GM12878 (cell line): ENCODE results near the gene TUBA8. TPM values are rescaled to one million over a fixed set of nuclear protein-coding genes. Genes with fewer than 3 reads are reported as not detected.

Experiments used
- CBFB ChIP-seq: IDR thresholded peaks from 2 replicates; pipeline ENCODE4 v1.6.1; 2016; ENCODE audit warnings: antibody characterized with exemption, low read depth
- DPF2 ChIP-seq: fragments of 450-650 bp; IDR thresholded peaks from 2 replicates; pipeline ENCODE4 v1.6.1; 2017; ENCODE audit warnings: mild to moderate bottlenecking
- EP300 ChIP-seq, 2 experiments: fragments of 150-350 bp in 1 of 2; IDR thresholded peaks; 2 replicates each; pipeline ENCODE4 v1.6.1; 2011 to 2012; ENCODE audit warnings: low read depth in 2 of 2, low read length in 2 of 2, borderline replicate concordance in 1 of 2, improper control_type of control experiment in 1 of 2, inconsistent platforms in 1 of 2; ENCODE audit not compliant: control insufficient read depth in 1 of 2
- HDGF ChIP-seq: fragments of 450-650 bp; IDR thresholded peaks from 2 replicates; pipeline ENCODE4 v1.6.1; 2016; ENCODE audit warnings: antibody characterized with exemption
- IKZF1 ChIP-seq: fragments of 450-650 bp; conservative IDR thresholded peaks from 2 replicates; pipeline ENCODE4 v1.6.1; 2017; ENCODE audit warnings: antibody characterized with exemption, mild to moderate bottlenecking
- LARP7 ChIP-seq: fragments of 450-650 bp; IDR thresholded peaks from 2 replicates; pipeline ENCODE4 v1.6.1; 2017; ENCODE audit warnings: mild to moderate bottlenecking
- MTA2 ChIP-seq: fragments of 450-650 bp; IDR thresholded peaks from 2 replicates; pipeline ENCODE4 v1.6.1; 2016; ENCODE audit warnings: low read depth, mild to moderate bottlenecking, moderate library complexity
- MXI1 ChIP-seq: fragments of 150-350 bp; IDR thresholded peaks from 2 replicates; pipeline ENCODE4 v1.6.1; 2011; ENCODE audit warnings: low read depth, mild to moderate bottlenecking, inconsistent platforms, low read length, improper control_type of control experiment
- POLR2AphosphoS5 ChIP-seq: IDR thresholded peaks from 2 replicates; pipeline ENCODE4 v1.6.1; 2011; ENCODE audit warnings: mild to moderate bottlenecking, low read length, inconsistent platforms
- polyA plus RNA-seq, 11 experiments: library from polyadenylated mRNA; depleted of rRNA in 4 of 11; unstranded in 6 of 11; stranded (reverse) in 5 of 11; fragments of >200 nt; fragmentation: Nextera tagmentation in 4 of 11; fragmentation: Illumina TruSeq in 1 of 11; extraction: Ambion mirVana in 4 of 11; extraction: Trizol in 1 of 11; gene quantifications; 1 replicate in 1 of 11; 2 replicates in 10 of 11; pipeline versions ENCODE4 v1.2.1 to v1.2.3, GENCODE V29; 2011 to 2016; ENCODE audit warnings: inconsistent platforms in 2 of 11, missing spikeins in 2 of 11, low read depth in 1 of 11
- total RNA-seq, 4 experiments: library from RNA; depleted of rRNA in 3 of 4; stranded (reverse); fragments of >200 nt in 3 of 4; fragmentation: Illumina TruSeq in 1 of 4; extraction: Trizol in 1 of 4; gene quantifications; 2 replicates each; pipeline versions ENCODE4 v1.2.1 to v1.2.3, GENCODE V29; 2013 to 2021
- TF ChIP-seq, protein P1 (sequence below): fragments of 450-650 bp; IDR thresholded peaks from 2 replicates; pipeline ENCODE4 v1.6.1; 2017; ENCODE audit warnings: low read depth, mild to moderate bottlenecking, moderate library complexity
- TF ChIP-seq, protein P2 (sequence below): fragments of 450-650 bp; IDR thresholded peaks from 2 replicates; pipeline ENCODE4 v1.6.1; 2016; ENCODE audit warnings: mild to moderate bottlenecking
- TF ChIP-seq, protein P3 (sequence below): fragments of 450-650 bp; IDR thresholded peaks from 2 replicates; pipeline ENCODE4 v1.6.1; 2017; ENCODE audit warnings: borderline replicate concordance

TUBA8 gene
- total and polyA plus RNA-seq, 10 of the 15 experiments (the other 5 are each of a cell fraction or from before 2014, with no cell fraction given): 2.2 to 30.3 (median 21.0) TPM

DNA sequence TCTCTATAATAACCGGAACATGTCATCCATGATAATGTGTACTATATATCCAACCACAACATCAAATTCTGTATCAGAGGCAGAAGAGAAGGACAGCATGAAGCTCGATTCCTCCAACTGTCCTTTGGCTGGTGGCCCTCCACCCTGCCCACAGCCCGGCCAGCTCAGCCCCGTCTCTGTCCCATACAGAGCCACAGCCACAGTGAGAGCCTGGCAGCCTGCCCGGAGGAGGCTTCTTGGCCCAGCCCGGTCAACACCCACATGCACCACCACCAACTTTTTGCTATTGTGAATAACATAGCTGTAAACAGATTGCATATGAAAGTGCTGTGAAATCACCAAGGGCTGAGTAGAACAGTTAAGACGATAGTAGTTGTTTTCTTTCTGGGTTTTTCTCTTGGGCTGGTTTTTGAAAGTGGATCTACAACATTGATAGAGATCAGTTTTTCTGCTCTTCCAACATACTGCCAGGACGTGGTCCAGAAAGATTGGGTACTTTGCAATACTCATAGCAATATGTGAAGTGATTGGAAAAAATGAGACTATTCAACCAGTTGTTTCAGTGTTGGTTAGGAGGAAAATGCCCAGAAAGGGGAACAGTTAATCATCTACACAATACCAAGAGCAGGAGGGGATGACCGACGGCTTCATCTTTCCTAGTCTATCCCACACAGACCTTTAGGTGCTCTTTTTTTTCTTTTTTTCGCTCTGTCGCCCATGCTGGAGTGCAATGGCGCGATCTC, 6.9 kb upstream of the TUBA8 start (continued):
- TF ChIP-seq MXI1 (no peak), POLR2AphosphoS5 (0 out of 2 replicates have a peak, but pooled peaks have one; percentile 15), IKZF1 (peak; percentile 81), EP300 (IDR thresholded peaks at IDR 0.05; ENCODE audit: borderline replicate concordance in 1 of 2, control insufficient read depth in 1 of 2, low read depth in 2 of 2, low read length in 2 of 2) (0 out of 4 replicates have a peak, but pooled peaks of 1 of the 2 experiments have one; percentile 22), HDGF (no peak), CBFB (0 out of 2 replicates have a peak, but pooled peaks have one; percentile 42), DPF2 (peak; percentile 68), LARP7 (0 out of 2 replicates have a peak, but pooled peaks have one; percentile 30), MTA2 (peak; percentile 45)
- TF ChIP-seq, protein P1, sequence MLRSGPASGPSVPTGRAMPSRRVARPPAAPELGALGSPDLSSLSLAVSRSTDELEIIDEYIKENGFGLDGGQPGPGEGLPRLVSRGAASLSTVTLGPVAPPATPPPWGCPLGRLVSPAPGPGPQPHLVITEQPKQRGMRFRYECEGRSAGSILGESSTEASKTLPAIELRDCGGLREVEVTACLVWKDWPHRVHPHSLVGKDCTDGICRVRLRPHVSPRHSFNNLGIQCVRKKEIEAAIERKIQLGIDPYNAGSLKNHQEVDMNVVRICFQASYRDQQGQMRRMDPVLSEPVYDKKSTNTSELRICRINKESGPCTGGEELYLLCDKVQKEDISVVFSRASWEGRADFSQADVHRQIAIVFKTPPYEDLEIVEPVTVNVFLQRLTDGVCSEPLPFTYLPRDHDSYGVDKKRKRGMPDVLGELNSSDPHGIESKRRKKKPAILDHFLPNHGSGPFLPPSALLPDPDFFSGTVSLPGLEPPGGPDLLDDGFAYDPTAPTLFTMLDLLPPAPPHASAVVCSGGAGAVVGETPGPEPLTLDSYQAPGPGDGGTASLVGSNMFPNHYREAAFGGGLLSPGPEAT: peak; percentile 72; the same call in 1 of the 2 replicates
- TF ChIP-seq, protein P2, sequence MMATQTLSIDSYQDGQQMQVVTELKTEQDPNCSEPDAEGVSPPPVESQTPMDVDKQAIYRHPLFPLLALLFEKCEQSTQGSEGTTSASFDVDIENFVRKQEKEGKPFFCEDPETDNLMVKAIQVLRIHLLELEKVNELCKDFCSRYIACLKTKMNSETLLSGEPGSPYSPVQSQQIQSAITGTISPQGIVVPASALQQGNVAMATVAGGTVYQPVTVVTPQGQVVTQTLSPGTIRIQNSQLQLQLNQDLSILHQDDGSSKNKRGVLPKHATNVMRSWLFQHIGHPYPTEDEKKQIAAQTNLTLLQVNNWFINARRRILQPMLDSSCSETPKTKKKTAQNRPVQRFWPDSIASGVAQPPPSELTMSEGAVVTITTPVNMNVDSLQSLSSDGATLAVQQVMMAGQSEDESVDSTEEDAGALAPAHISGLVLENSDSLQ: no peak
- TF ChIP-seq, protein P3, sequence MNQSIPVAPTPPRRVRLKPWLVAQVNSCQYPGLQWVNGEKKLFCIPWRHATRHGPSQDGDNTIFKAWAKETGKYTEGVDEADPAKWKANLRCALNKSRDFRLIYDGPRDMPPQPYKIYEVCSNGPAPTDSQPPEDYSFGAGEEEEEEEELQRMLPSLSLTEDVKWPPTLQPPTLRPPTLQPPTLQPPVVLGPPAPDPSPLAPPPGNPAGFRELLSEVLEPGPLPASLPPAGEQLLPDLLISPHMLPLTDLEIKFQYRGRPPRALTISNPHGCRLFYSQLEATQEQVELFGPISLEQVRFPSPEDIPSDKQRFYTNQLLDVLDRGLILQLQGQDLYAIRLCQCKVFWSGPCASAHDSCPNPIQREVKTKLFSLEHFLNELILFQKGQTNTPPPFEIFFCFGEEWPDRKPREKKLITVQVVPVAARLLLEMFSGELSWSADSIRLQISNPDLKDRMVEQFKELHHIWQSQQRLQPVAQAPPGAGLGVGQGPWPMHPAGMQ: no peak
